ENCODE measurements around the gene FREY1.

- TF ChIP-seq POLR2AphosphoS5 (IDR thresholded peaks at IDR 0.05) = no peak
- no peak for TF ChIP-seq CTCF (IDR thresholded peaks at IDR 0.05)
- TF ChIP-seq POLR2A (IDR thresholded peaks at IDR 0.05) = no peak
These were observed 10.6 kb downstream of the FREY1 start for GRCh38 chr11:45896422-45896984.
